Thyroid gland (tissue), 4 donors: ENCODE results near the gene MORN5. TPM values are rescaled to one million over a fixed set of nuclear protein-coding genes. Genes with fewer than 3 reads are reported as not detected.

ENCODE experiments used
- DNase-seq, 2 donors: peaks; one replicate each; pipeline ENCODE4 v3.0.0-alpha.2; 2019
- H3K27ac ChIP-seq, 3 donors: fragments of 200-600 bp; sonication (generic); 1 replicate in 2 of 3; 2 replicates in 1 of 3; pipeline ENCODE4 v1.5.1; 2016 to 2019; ENCODE audit warnings: mild to moderate bottlenecking in 1 of 3, moderate library complexity in 1 of 3
- H3K27me3 ChIP-seq: fragments of 200-600 bp; sonication (generic); one replicate; pipeline ENCODE4 v1.5.1; 2019
- H3K36me3 ChIP-seq, 2 donors: fragments of 200-600 bp; sonication (generic); one replicate each; pipeline ENCODE4 v1.5.1; 2016 to 2019
- H3K4me1 ChIP-seq, 2 donors: fragments of 200-600 bp; sonication (generic); one replicate each; pipeline ENCODE4 v1.5.1; 2017 to 2019
- H3K4me3 ChIP-seq, 3 donors: fragments of 200-600 bp; sonication (generic); replicated peaks in 1 of 3; 1 replicate in 2 of 3; 2 replicates in 1 of 3; pipeline ENCODE4 v1.5.1; 2016; ENCODE audit warnings: mild to moderate bottlenecking in 1 of 3
- H3K9me3 ChIP-seq: fragments of 200-600 bp; sonication (generic); one replicate; pipeline ENCODE4 v1.5.1; 2017
- POLR2A ChIP-seq, 2 donors: fragments of 450-650 bp; IDR thresholded peaks; one replicate each; pipeline ENCODE4 v1.6.1; 2017; ENCODE audit warnings: antibody characterized with exemption in 2 of 2, mild to moderate bottlenecking in 2 of 2, moderate library complexity in 1 of 2
- WGBS, 2 donors: methylation state at CpG; one replicate each; pipeline ENCODE4 v1.1.5; 2017; 5-methylcytosine and 5-hydroxymethylcytosine counted together
- intact Hi-C: fragments of 100-400 bp; cut with DNase I; formaldehyde crosslinking; loops from one replicate; pipeline ENCODE4 v1.15.1; 2023
- total RNA-seq, 4 donors: library from RNA; depleted of rRNA; stranded (reverse); fragments of >200 nt; gene quantifications; one replicate each; pipeline ENCODE4 v1.2.3, GENCODE V29; 2016
- TF ChIP-seq, protein P1 (sequence below), 6 experiments: fragments of 200-600 bp in 3 of 6; fragments of 450-650 bp in 3 of 6; sonication (generic) in 3 of 6; IDR thresholded peaks; one replicate each; pipeline ENCODE4 v1.5.1; 2016 to 2019; ENCODE audit warnings: antibody characterized with exemption in 6 of 6, mild to moderate bottlenecking in 2 of 6, inconsistent platforms in 1 of 6, moderate library complexity in 1 of 6

The MORN5 gene
- total RNA-seq, 4 donors from 2014 or later = not detected

DNA sequence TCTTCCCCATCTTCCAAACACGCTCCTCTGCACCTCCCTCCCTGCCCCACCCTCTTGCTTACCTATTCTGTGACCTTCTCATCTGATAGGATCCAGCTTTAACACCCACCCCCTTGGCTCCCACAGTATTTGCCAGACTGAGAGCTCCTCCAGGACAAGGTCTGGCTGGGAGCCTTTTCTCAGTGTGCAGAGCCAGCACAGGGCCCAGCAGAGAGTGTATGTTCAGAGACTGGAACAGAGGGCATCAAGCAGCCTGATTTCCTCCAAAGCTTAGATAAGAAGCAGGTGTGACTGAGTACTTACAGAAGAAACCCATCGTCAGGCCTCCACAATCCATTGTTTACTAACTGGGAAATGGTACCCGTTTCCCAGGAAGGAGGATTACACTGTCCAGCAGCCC lies 42.4 kb downstream of the MORN5 start:
- 28 to 35% methylated on average over 3 of the region's 3 CpGs for WGBS, 2 donors
- no peak overlapping the region for H3K27ac ChIP-seq
- no peaks in the 10 kb centered on the region for H3K27me3 ChIP-seq
- intact Hi-C loops = no loop called here
- TF ChIP-seq POLR2A (IDR thresholded peaks at IDR 0.05) = no peak
- TF ChIP-seq, protein P1, sequence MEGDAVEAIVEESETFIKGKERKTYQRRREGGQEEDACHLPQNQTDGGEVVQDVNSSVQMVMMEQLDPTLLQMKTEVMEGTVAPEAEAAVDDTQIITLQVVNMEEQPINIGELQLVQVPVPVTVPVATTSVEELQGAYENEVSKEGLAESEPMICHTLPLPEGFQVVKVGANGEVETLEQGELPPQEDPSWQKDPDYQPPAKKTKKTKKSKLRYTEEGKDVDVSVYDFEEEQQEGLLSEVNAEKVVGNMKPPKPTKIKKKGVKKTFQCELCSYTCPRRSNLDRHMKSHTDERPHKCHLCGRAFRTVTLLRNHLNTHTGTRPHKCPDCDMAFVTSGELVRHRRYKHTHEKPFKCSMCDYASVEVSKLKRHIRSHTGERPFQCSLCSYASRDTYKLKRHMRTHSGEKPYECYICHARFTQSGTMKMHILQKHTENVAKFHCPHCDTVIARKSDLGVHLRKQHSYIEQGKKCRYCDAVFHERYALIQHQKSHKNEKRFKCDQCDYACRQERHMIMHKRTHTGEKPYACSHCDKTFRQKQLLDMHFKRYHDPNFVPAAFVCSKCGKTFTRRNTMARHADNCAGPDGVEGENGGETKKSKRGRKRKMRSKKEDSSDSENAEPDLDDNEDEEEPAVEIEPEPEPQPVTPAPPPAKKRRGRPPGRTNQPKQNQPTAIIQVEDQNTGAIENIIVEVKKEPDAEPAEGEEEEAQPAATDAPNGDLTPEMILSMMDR (IDR thresholded peaks at IDR 0.05) = no peak
- peak; percentile 54 to 65 for DNase-seq
- no peaks in the 10 kb centered on the region for H3K36me3 ChIP-seq
- no peaks in the 10 kb centered on the region for H3K9me3 ChIP-seq
- no peak overlapping the region for H3K4me3 ChIP-seq
- H3K4me1 ChIP-seq = peaks cover 4 to 9% of the 10 kb centered on the region in 2 donors

DNA sequence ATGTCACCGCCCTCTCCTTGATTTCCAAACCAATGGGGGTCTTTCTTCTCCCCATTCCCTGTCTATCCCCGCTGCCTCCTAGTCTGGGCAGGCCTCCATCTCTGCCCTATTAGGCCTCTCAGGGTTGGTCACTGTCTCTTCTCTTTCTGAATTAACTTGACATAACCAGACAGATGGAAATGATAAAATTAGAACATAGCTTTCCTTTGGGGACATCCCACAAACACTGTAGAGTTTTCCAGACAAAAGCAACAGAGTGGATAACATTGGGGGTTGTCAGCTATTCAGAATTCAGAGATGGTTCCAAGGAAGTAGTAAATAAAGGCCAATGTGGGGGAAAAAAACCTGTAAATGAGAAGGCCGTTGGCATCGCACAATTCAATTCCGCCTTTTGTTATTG lies 44.3 kb downstream of the MORN5 start:
- H3K9me3 ChIP-seq = no peaks in the 10 kb centered on the region
- no peak overlapping the region for H3K4me3 ChIP-seq
- TF ChIP-seq, protein P1 (IDR thresholded peaks at IDR 0.05) = no peak
- TF ChIP-seq POLR2A (IDR thresholded peaks at IDR 0.05) = no peak
- intact Hi-C loops = no loop called here
- peaks cover 4 to 9% of the 10 kb centered on the region in 2 donors for H3K4me1 ChIP-seq
- DNase-seq = no peak
- 86 to 88% methylated on average over 5 of the region's 5 CpGs for WGBS, 2 donors
- no peak overlapping the region for H3K27ac ChIP-seq
- no peaks in the 10 kb centered on the region for H3K36me3 ChIP-seq
- H3K27me3 ChIP-seq = no peaks in the 10 kb centered on the region

DNA sequence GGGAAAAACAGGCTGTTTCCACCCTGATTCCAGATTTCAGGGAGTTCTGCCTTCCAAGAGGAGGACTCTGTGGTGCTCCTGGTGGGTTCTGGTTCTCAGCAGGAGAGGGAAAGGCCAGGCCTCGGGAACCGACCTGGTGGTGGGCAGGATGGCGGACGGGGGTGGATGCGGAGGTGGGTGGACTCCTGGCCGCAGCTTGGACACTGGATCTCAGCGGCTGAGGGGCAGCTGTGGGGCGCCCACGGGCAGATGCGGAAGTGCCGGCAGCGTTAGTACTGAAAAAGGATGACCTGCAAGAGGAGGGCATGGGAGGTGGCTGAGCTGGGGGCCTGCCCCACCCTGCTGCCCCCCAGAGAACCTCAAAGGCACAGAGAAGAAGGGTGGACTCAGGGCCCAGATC lies 44.8 kb downstream of the MORN5 start:
- intact Hi-C loops = no loop called here
- WGBS, 2 donors = 85 to 89% methylated on average over 12 of the region's 12 CpGs
- Histone ChIP-seq H3K9me3 (no peaks in the 10 kb centered on the region), H3K27ac (no peak overlapping the region), H3K36me3 (no peaks in the 10 kb centered on the region), H3K4me3 (no peak overlapping the region), H3K27me3 (no peaks in the 10 kb centered on the region), H3K4me1 (peaks cover 4 to 9% of the 10 kb centered on the region in 2 donors)
- DNase-seq = no peak
- TF ChIP-seq, protein P1 (IDR thresholded peaks at IDR 0.05) = no peak
- TF ChIP-seq POLR2A (IDR thresholded peaks at IDR 0.05) = no peak

DNA sequence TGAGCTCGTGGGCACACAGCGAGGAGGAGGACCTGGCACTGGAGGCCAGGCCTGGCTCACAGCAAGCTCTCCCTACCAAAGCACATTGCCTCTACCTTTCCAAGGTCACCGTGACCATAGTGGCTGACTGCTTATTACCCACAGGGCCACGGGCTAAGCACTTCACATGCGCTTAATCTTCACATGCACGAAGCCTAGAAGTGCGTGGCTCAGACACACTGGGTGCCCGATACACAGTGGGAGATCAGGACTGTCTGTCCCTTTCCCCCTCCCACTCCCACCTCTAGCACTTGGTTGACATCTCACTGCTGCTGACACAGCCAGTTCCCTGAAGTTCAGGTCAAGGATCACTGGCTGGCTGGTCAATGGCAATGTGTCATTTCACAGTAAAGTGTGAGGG lies 45.5 kb downstream of the MORN5 start:
- H3K27ac ChIP-seq = no peak overlapping the region
- no peak for TF ChIP-seq POLR2A (IDR thresholded peaks at IDR 0.05)
- TF ChIP-seq, protein P1 (IDR thresholded peaks at IDR 0.05) = no peak
- H3K4me1 ChIP-seq = peaks cover 4 to 9% of the 10 kb centered on the region in 2 donors
- H3K36me3 ChIP-seq = no peaks in the 10 kb centered on the region
- no peak overlapping the region for H3K4me3 ChIP-seq
- DNase-seq = no peak
- 86 to 91% methylated on average over 8 of the region's 8 CpGs for WGBS, 2 donors
- H3K9me3 ChIP-seq = no peaks in the 10 kb centered on the region
- H3K27me3 ChIP-seq = no peaks in the 10 kb centered on the region
- intact Hi-C loops = no loop called here

DNA sequence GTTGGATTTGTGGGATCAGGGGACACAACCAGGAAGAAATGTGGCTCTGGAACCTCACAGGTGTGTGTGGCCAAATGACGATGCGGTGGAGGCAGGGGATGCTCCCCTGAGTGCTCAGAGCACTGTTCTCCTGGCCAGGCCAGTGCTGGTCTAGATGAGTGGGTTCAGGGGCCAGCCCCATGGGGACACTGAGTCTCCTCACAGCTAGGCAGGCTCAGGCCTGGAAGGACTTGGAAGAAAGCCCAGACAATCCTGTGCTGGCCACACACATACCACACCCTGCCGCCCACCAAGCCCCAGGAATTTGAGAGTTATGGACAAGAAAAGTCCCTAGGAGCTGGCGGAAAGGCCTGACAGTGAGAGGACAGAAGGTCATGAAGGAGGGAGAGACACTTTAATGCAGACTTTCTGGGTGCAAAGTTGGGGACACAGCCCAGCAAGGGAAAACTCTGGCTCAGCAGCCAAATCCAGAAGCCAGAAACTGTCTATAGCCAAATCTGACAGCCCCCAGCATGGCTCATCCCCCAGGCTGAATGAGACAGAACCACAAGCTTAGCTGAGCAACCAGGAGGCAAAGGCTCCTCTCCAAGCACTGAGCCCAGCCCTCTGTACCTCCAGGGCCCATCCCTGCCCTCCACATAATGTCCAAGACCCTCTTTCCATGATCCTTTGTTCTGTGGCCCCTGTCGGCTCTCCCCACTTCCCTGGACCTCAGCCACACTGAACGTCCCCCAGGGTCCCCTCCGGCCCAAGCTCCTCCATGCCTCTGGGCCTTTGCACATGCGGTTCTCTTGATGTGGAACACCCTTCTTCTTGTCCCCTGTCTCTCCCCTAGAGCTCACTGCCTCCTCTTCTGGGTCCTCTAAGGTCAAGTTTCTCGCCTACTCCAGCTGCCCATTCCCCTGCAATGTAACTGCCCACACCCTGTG lies 46.7 kb downstream of the MORN5 start:
- no peaks in the 10 kb centered on the region for H3K9me3 ChIP-seq
- TF ChIP-seq, protein P1 (IDR thresholded peaks at IDR 0.05) = no peak
- H3K27ac ChIP-seq = no peak overlapping the region
- DNase-seq = no peak
- 76 to 83% methylated on average over 9 of the region's 9 CpGs for WGBS, 2 donors
- H3K4me1 ChIP-seq = peaks cover 4 to 9% of the 10 kb centered on the region in 2 donors
- no peaks in the 10 kb centered on the region for H3K27me3 ChIP-seq
- no peaks in the 10 kb centered on the region for H3K36me3 ChIP-seq
- no peak overlapping the region for H3K4me3 ChIP-seq
- intact Hi-C loops = no loop called here
